Body of pancreas (tissue), 4 donors: ENCODE results near the gene CAMTA1.

ENCODE experiments used
- POLR2A ChIP-seq, 3 donors: fragments of 450-650 bp; IDR thresholded peaks; one replicate each; pipeline ENCODE4 v1.6.1; 2016; ENCODE audit warnings: antibody characterized with exemption in 3 of 3, mild to moderate bottlenecking in 2 of 3
- TF ChIP-seq, protein P1 (sequence below), 7 experiments: fragments of 450-650 bp in 4 of 7; fragments of 200-600 bp in 3 of 7; sonication (generic) in 3 of 7; IDR thresholded peaks; one replicate each; pipeline ENCODE4 v1.5.1; 2016 to 2019; ENCODE audit warnings: antibody characterized with exemption in 7 of 7

GRCh38 chr1:7408771-7409150 lies 623.5 kb downstream of the CAMTA1 start:
- TF ChIP-seq, protein P1, sequence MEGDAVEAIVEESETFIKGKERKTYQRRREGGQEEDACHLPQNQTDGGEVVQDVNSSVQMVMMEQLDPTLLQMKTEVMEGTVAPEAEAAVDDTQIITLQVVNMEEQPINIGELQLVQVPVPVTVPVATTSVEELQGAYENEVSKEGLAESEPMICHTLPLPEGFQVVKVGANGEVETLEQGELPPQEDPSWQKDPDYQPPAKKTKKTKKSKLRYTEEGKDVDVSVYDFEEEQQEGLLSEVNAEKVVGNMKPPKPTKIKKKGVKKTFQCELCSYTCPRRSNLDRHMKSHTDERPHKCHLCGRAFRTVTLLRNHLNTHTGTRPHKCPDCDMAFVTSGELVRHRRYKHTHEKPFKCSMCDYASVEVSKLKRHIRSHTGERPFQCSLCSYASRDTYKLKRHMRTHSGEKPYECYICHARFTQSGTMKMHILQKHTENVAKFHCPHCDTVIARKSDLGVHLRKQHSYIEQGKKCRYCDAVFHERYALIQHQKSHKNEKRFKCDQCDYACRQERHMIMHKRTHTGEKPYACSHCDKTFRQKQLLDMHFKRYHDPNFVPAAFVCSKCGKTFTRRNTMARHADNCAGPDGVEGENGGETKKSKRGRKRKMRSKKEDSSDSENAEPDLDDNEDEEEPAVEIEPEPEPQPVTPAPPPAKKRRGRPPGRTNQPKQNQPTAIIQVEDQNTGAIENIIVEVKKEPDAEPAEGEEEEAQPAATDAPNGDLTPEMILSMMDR (IDR thresholded peaks at IDR 0.05): no peak
- TF ChIP-seq POLR2A (IDR thresholded peaks at IDR 0.05): no peak
